MM.1S (cell line): ENCODE results near the gene UBLCP1.
"Not testable (repeated sequence)": the region's sequence is repeated elsewhere in the genome, so short reads cannot be mapped to it uniquely, and the experiment has no call there.

Source experiments
- EZH2 ChIP-seq: fragments of 300-600 bp; sonication (generic); optimal IDR thresholded peaks from 2 replicates; pipeline ENCODE3; 2017; ENCODE audit warnings: low read depth, mild to moderate bottlenecking, antibody characterized with exemption, low read length, mixed read lengths
- TF ChIP-seq, protein P1 (sequence below): fragments of 300-600 bp; sonication (generic); IDR thresholded peaks from 2 replicates; pipeline ENCODE4 v1.5.1; 2016; ENCODE audit warnings: antibody characterized with exemption, low read length, mixed read lengths

DNA sequence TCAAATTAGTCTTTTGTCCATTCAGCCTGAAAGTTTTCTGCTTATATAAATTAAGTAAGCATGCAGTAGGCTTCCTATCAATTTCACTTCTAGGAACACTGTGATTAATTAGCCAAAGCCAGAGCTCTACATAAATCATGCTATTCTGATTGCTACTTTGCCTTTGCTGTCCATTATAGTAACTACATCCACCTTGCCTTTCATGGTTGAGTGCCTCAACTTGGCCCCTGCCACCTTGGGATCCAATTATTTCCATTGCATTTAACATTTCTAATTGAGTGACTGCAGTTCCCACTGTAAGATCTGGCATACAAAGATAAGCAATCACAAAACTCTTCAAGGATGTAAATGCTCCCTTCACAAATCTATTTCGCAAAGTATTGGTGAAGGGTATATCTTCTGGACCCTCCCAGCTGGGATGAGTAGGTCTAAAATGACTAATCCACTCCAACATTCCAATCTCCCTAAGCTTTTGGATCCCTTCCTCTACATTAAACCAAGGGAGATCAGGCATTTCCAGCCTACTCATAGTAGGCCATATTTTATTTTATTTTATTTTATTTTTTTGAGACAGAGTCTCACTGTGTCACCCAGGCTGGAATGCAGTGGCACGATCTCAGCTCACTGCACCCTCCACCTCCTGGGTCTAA, 27.1 kb upstream of the UBLCP1 start:
- TF ChIP-seq, protein P1, sequence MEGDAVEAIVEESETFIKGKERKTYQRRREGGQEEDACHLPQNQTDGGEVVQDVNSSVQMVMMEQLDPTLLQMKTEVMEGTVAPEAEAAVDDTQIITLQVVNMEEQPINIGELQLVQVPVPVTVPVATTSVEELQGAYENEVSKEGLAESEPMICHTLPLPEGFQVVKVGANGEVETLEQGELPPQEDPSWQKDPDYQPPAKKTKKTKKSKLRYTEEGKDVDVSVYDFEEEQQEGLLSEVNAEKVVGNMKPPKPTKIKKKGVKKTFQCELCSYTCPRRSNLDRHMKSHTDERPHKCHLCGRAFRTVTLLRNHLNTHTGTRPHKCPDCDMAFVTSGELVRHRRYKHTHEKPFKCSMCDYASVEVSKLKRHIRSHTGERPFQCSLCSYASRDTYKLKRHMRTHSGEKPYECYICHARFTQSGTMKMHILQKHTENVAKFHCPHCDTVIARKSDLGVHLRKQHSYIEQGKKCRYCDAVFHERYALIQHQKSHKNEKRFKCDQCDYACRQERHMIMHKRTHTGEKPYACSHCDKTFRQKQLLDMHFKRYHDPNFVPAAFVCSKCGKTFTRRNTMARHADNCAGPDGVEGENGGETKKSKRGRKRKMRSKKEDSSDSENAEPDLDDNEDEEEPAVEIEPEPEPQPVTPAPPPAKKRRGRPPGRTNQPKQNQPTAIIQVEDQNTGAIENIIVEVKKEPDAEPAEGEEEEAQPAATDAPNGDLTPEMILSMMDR, result not testable (repeated sequence)
- TF ChIP-seq EZH2, result not testable (repeated sequence)
